MCF 10A (cell line): ENCODE measurements around the gene GLIPR1L2. TPM values are rescaled to one million over a fixed set of nuclear protein-coding genes. Genes with fewer than 3 reads are reported as not detected.

Experiments
- BruUV-seq: library from RNA; stranded (reverse); fragments of 400-500 nt; replicated peaks from 2 replicates; lab custom pipeline; 2021; lab: Mats Ljungman, UMichigan
- CTCF ChIA-PET: fragments of 300-600 bp; sonication (Branson Sonifier 250); formaldehyde crosslinking; extraction: SDS; loops from one replicate; lab custom pipeline; 2021; ENCODE audit warnings: antibody characterized with exemption, inconsistent platforms; lab: Yijun Ruan, JAX
- POLR2A ChIA-PET: fragments of 300-600, 350-650 bp; sonication (Branson Sonifier 250); formaldehyde crosslinking; extraction: SDS; loops from one replicate; lab custom pipeline; 2020; ENCODE audit warnings: antibody characterized with exemption, inconsistent platforms; lab: Yijun Ruan, JAX
- DNase-seq: peaks from one replicate; pipeline ENCODE4 v3.0.0-alpha.2; 2018; ENCODE audit not compliant: unreplicated experiment
- H3K27ac Mint-ChIP-seq: one replicate; pipeline ENCODE4 v1.8.0; 2022; ENCODE audit warnings: mild to moderate bottlenecking, low read depth, mixed read lengths; ENCODE audit not compliant: unreplicated experiment
- H3K27me3 Mint-ChIP-seq: one replicate; pipeline ENCODE4 v1.8.0; 2022; ENCODE audit warnings: mixed read lengths; ENCODE audit not compliant: insufficient read depth, unreplicated experiment
- H3K36me3 Mint-ChIP-seq: one replicate; pipeline ENCODE4 v1.8.0; 2022; ENCODE audit warnings: mild to moderate bottlenecking, moderate library complexity, mixed read lengths; ENCODE audit not compliant: insufficient read depth, unreplicated experiment
- H3K4me1 Mint-ChIP-seq: one replicate; pipeline ENCODE4 v1.8.0; 2022; ENCODE audit warnings: mixed read lengths; ENCODE audit not compliant: insufficient read depth, unreplicated experiment
- H3K4me3 Mint-ChIP-seq: one replicate; pipeline ENCODE4 v1.8.0; 2022; ENCODE audit warnings: mild to moderate bottlenecking, moderate library complexity, mixed read lengths; ENCODE audit not compliant: unreplicated experiment
- H3K9me3 Mint-ChIP-seq: one replicate; pipeline ENCODE4 v1.8.0; 2022; ENCODE audit warnings: mixed read lengths; ENCODE audit not compliant: unreplicated experiment
- CTCF ChIP-seq: fragments of 200-600 bp; IDR thresholded peaks from one replicate; pipeline ENCODE4 v1.8.0; 2022; ENCODE audit warnings: antibody characterized with exemption, mild to moderate bottlenecking; ENCODE audit not compliant: unreplicated experiment
- intact Hi-C: fragments of 100-400 bp; cut with micrococcal nuclease; formaldehyde crosslinking; loops from 2 replicates; pipeline ENCODE4 v1.14.1; 2022
- total RNA-seq: library from RNA; stranded (reverse); gene quantifications from 2 replicates; pipeline ENCODE4 v1.2.3, GENCODE V29; 2022

Gene GLIPR1L2
- total RNA-seq, 1 experiment from 2014 or later, result 0.23 TPM

GRCh38 chr12:75361408-75361807 lies 29.5 kb upstream of the GLIPR1L2 start:
- TF ChIP-seq CTCF, result no peak
- DNase-seq, result no peak
- CTCF ChIA-PET, result interaction anchor here (0.6 kb wide), 1 partner anchor 64 kb away, joined by 3 read pairs; no protein-coding TSS in a partner anchor
- H3K27me3 Mint-ChIP-seq, result no peaks in the 10 kb centered on the region
- H3K9me3 Mint-ChIP-seq, result no peaks in the 10 kb centered on the region
- BruUV-seq, result no TSS peak
- peaks cover 2% of the 10 kb centered on the region for H3K4me1 Mint-ChIP-seq
- no peak overlapping the region for H3K4me3 Mint-ChIP-seq
- POLR2A ChIA-PET, result no interaction called here
- no peaks in the 10 kb centered on the region for H3K36me3 Mint-ChIP-seq
- H3K27ac Mint-ChIP-seq, result no peak overlapping the region
- intact Hi-C loops, result no loop called here

- Mint-ChIP-seq H3K27me3 (no peaks in the 10 kb centered on the region), H3K9me3 (no peaks in the 10 kb centered on the region), H3K4me3 (no peak overlapping the region), H3K36me3 (no peaks in the 10 kb centered on the region), H3K27ac (no peak overlapping the region), H3K4me1 (peaks cover 6% of the 10 kb centered on the region)
- CTCF ChIA-PET, result interaction anchor here (0.9 to 1.4 kb wide), 3 partner anchors 13 to 32 kb away, joined by 4 to 6 read pairs (median 5); no protein-coding TSS in a partner anchor
- peak; percentile 33 for DNase-seq
- POLR2A ChIA-PET, result interaction anchor here (0.7 kb wide), 1 partner anchor 24 kb away, joined by 3 read pairs; no protein-coding TSS in a partner anchor
- intact Hi-C loops, result no loop called here
- no peak for TF ChIP-seq CTCF
- BruUV-seq, result no TSS peak
Observed at GRCh38 chr12:75364919-75365318, 26.0 kb upstream of the GLIPR1L2 start.

GRCh38 chr12:75366629-75367028 lies 24.3 kb upstream of the GLIPR1L2 start:
- no peaks in the 10 kb centered on the region for H3K9me3 Mint-ChIP-seq
- TF ChIP-seq CTCF, result no peak
- H3K4me3 Mint-ChIP-seq, result no peak overlapping the region
- H3K27ac Mint-ChIP-seq, result no peak overlapping the region
- peaks cover 6% of the 10 kb centered on the region for H3K4me1 Mint-ChIP-seq
- intact Hi-C loops, result no loop called here
- no peaks in the 10 kb centered on the region for H3K36me3 Mint-ChIP-seq
- H3K27me3 Mint-ChIP-seq, result no peaks in the 10 kb centered on the region
- CTCF ChIA-PET, result no interaction called here
- DNase-seq, result no peak
- POLR2A ChIA-PET, result interaction anchor here (0.7 kb wide), 1 partner anchor 31 kb away, joined by 3 read pairs; no protein-coding TSS in a partner anchor
- BruUV-seq, result no TSS peak

GRCh38 chr12:75374971-75375370 lies 15.9 kb upstream of the GLIPR1L2 start:
- DNase-seq, result no peak
- no peak overlapping the region for H3K4me3 Mint-ChIP-seq
- no peaks in the 10 kb centered on the region for H3K36me3 Mint-ChIP-seq
- no peak for TF ChIP-seq CTCF
- peaks cover 6% of the 10 kb centered on the region for H3K4me1 Mint-ChIP-seq
- BruUV-seq, result no TSS peak
- H3K27ac Mint-ChIP-seq, result no peak overlapping the region
- intact Hi-C loops, result no loop called here
- peaks cover 7% of the 10 kb centered on the region for H3K9me3 Mint-ChIP-seq
- H3K27me3 Mint-ChIP-seq, result no peaks in the 10 kb centered on the region
- CTCF ChIA-PET, result interaction anchor here (0.7 kb wide), 1 partner anchor 496 kb away, joined by 3 read pairs; no protein-coding TSS in a partner anchor
- POLR2A ChIA-PET, result interaction anchor here (0.7 kb wide), 1 partner anchor 46 kb away, joined by 3 read pairs; no protein-coding TSS in a partner anchor
